Ectodermal cell (in vitro differentiated cells): ENCODE measurements around the gene PROZ.

Experiments
- H3K27ac ChIP-seq: 2 replicates; pipeline ENCODE4 v1.7.0; 2013; ENCODE audit warnings: mild to moderate bottlenecking, low read depth, low read length; ENCODE audit not compliant: insufficient read depth, poor library complexity, severe bottlenecking
- H3K27me3 ChIP-seq: 2 replicates; pipeline ENCODE4 v1.7.0; 2013; ENCODE audit warnings: mild to moderate bottlenecking, low read length; ENCODE audit not compliant: insufficient read depth, control insufficient read depth, poor library complexity, severe bottlenecking
- H3K36me3 ChIP-seq: one replicate; pipeline ENCODE4 v1.7.0; 2013; ENCODE audit warnings: low read length; ENCODE audit not compliant: control insufficient read depth, insufficient read depth
- H3K4me1 ChIP-seq: one replicate; pipeline ENCODE4 v1.7.0; 2013; ENCODE audit warnings: low read length; ENCODE audit not compliant: control insufficient read depth, insufficient read depth
- H3K4me3 ChIP-seq: 2 replicates; pipeline ENCODE4 v1.7.0; 2013; ENCODE audit warnings: low read depth, low read length, control low read depth; ENCODE audit not compliant: insufficient read depth
- H3K9me3 ChIP-seq: 2 replicates; pipeline ENCODE4 v1.7.0; 2013; ENCODE audit warnings: mild to moderate bottlenecking, low read length, moderate library complexity; ENCODE audit not compliant: control insufficient read depth
- WGBS, 2 experiments: methylation state at CpG; one replicate each; pipeline ENCODE4 v1.1.7; 2013; ENCODE audit warnings: missing lambda C conversion rate in 2 of 2; 5-methylcytosine and 5-hydroxymethylcytosine counted together

PROZ gene

GRCh38 chr13:113167575-113167974 is 9.1 kb downstream of the PROZ start:
- no peaks in the 10 kb centered on the region for H3K36me3 ChIP-seq
- H3K9me3 ChIP-seq = no peaks in the 10 kb centered on the region
- no peak overlapping the region for H3K27ac ChIP-seq
- no peak overlapping the region for H3K4me3 ChIP-seq
- H3K4me1 ChIP-seq = peaks cover 6% of the 10 kb centered on the region
- H3K27me3 ChIP-seq = peaks cover 5% of the 10 kb centered on the region
- 86 to 100% methylated on average over 1 to 3 of the region's 3 CpGs for WGBS, 2 experiments

GRCh38 chr13:113168211-113168610 is 9.8 kb downstream of the PROZ start:
- H3K4me3 ChIP-seq = no peak overlapping the region
- WGBS, 2 experiments = 96 to 97% methylated on average over 7 of the region's 7 CpGs
- H3K9me3 ChIP-seq = no peaks in the 10 kb centered on the region
- H3K27me3 ChIP-seq = peaks cover 2% of the 10 kb centered on the region
- no peaks in the 10 kb centered on the region for H3K36me3 ChIP-seq
- H3K27ac ChIP-seq = no peak overlapping the region
- peaks cover 3% of the 10 kb centered on the region for H3K4me1 ChIP-seq

- H3K27me3 ChIP-seq = no peaks in the 10 kb centered on the region
- H3K9me3 ChIP-seq = no peaks in the 10 kb centered on the region
- H3K4me3 ChIP-seq = no peak overlapping the region
- peak overlapping the region; percentile 40 for H3K27ac ChIP-seq
- WGBS, 2 experiments = 83 to 91% methylated on average over 12 to 13 of the region's 13 CpGs
- no peaks in the 10 kb centered on the region for H3K4me1 ChIP-seq
- H3K36me3 ChIP-seq = no peaks in the 10 kb centered on the region
Measured at GRCh38 chr13:113169277-113170272, 11.1 kb downstream of the PROZ start.

- H3K4me3 ChIP-seq = no peak overlapping the region
- H3K9me3 ChIP-seq = no peaks in the 10 kb centered on the region
- no peaks in the 10 kb centered on the region for H3K36me3 ChIP-seq
- 90 to 93% methylated on average over 5 of the region's 5 CpGs for WGBS, 2 experiments
- H3K4me1 ChIP-seq = no peaks in the 10 kb centered on the region
- no peak overlapping the region for H3K27ac ChIP-seq
- H3K27me3 ChIP-seq = no peaks in the 10 kb centered on the region
Measured at GRCh38 chr13:113170511-113170910, 12.1 kb downstream of the PROZ start.

- WGBS, 2 experiments = 95 to 96% methylated on average over 34 of the region's 34 CpGs
- H3K9me3 ChIP-seq = no peaks in the 10 kb centered on the region
- no peaks in the 10 kb centered on the region for H3K27me3 ChIP-seq
- no peaks in the 10 kb centered on the region for H3K36me3 ChIP-seq
- H3K27ac ChIP-seq = no peak overlapping the region
- no peaks in the 10 kb centered on the region for H3K4me1 ChIP-seq
- H3K4me3 ChIP-seq = no peak overlapping the region
Measured at GRCh38 chr13:113171250-113172125, 13.0 kb downstream of the PROZ start.

GRCh38 chr13:113172419-113172926 is 14.0 kb downstream of the PROZ start:
- H3K4me1 ChIP-seq = no peaks in the 10 kb centered on the region
- H3K9me3 ChIP-seq = no peaks in the 10 kb centered on the region
- no peak overlapping the region for H3K27ac ChIP-seq
- H3K36me3 ChIP-seq = no peaks in the 10 kb centered on the region
- no peaks in the 10 kb centered on the region for H3K27me3 ChIP-seq
- no peak overlapping the region for H3K4me3 ChIP-seq
- WGBS, 2 experiments = 96% methylated on average over 13 of the region's 13 CpGs

- Histone ChIP-seq H3K4me1 (peaks cover 21% of the 10 kb centered on the region), H3K36me3 (peaks cover 14% of the 10 kb centered on the region), H3K4me3 (no peak overlapping the region), H3K27me3 (no peaks in the 10 kb centered on the region), H3K27ac (no peak overlapping the region), H3K9me3 (no peaks in the 10 kb centered on the region)
- WGBS, 2 experiments = 73 to 74% methylated on average over 5 of the region's 5 CpGs
Measured at GRCh38 chr13:113176280-113176679, 17.8 kb downstream of the PROZ start.

GRCh38 chr13:113176822-113177221 is 18.4 kb downstream of the PROZ start:
- H3K9me3 ChIP-seq = no peaks in the 10 kb centered on the region
- no peak overlapping the region for H3K27ac ChIP-seq
- H3K27me3 ChIP-seq = no peaks in the 10 kb centered on the region
- WGBS, 2 experiments = 92 to 95% methylated on average over 14 of the region's 14 CpGs
- no peak overlapping the region for H3K4me3 ChIP-seq
- H3K4me1 ChIP-seq = peaks cover 21% of the 10 kb centered on the region
- H3K36me3 ChIP-seq = peaks cover 14% of the 10 kb centered on the region

GRCh38 chr13:113178070-113178895 is 19.8 kb downstream of the PROZ start:
- Histone ChIP-seq H3K27ac (no peak overlapping the region), H3K4me3 (no peak overlapping the region), H3K27me3 (no peaks in the 10 kb centered on the region), H3K4me1 (peaks cover 21% of the 10 kb centered on the region), H3K36me3 (peaks cover 14% of the 10 kb centered on the region), H3K9me3 (no peaks in the 10 kb centered on the region)
- 95% methylated on average over 24 to 25 of the region's 25 CpGs for WGBS, 2 experiments
